Bone marrow (tissue), 2 donors: ENCODE data around the gene TXNRD3.
"Not testable (repeated sequence)": the region's sequence is repeated elsewhere in the genome, so short reads cannot be mapped to it uniquely, and the experiment has no call there.

Source experiments
- DNase-seq, 2 donors: peaks; one replicate each; lab custom pipeline; 2025; lab: John Stamatoyannopoulos, UW

The TXNRD3 gene

GRCh38 chr3:126591515-126591914, 63.4 kb downstream of the TXNRD3 start:
- not testable (repeated sequence) for DNase-seq

DNA sequence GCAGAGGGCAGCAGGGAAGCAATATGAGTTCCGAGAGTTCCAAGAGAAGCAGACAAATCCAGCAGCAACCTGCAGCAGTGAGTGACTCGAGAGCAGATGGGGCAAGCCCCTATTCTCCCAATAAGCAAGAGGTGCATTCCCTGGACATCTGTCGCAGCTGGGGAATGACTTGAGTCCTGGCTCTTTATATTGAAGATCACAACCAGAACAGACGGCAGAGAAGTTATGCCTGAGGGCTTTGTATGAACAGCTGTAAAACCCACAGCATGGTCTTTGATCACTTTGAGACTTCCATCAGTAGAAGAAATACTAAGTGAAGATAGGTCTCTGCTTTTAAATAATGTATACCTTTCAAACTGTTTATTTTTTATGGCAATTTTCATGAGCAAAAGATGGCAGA, 72.6 kb downstream of the TXNRD3 start:
- DNase-seq = no peak

DNA sequence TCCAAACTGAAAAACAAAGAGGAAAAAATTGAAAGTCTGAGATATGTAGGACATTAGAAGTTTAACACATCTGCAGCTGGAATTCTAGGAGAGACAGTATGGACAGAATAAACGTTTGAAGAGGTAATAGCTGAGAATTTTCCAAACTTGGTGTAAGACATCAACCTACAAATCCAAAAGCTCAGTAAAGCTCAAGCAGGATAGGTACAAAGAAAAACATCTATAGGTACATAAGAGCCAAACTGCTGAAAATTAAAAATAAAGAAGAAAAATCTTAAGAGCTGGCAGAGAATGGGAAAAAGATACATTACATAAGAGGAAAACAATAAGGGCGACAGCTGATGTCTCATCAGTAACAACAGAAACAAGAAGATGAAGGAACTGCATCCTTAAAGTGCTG, 73.4 kb downstream of the TXNRD3 start:
- DNase-seq = no peak

GRCh38 chr3:126580746-126581145, 74.2 kb downstream of the TXNRD3 start:
- no peak for DNase-seq

DNA sequence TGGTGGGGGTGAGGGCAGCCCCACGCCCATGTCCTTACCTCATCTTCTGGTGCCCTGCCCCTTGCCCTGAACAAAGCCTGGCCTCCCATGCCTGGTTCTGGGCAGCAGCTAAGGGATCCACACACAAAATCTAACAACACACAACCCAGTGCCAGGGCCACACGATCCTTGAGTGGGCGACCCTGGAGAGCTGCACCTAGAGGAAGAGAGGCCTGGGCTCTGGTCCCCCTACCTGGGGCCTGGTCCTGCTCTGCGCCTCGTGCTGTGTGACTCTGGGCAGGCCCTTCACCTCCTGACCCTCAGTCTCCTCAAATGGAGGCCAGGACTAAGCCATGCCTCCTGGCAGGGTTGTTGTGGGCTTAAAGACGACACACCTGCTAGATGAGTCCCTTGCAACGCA, 76.2 kb downstream of the TXNRD3 start:
- no peak for DNase-seq

DNA sequence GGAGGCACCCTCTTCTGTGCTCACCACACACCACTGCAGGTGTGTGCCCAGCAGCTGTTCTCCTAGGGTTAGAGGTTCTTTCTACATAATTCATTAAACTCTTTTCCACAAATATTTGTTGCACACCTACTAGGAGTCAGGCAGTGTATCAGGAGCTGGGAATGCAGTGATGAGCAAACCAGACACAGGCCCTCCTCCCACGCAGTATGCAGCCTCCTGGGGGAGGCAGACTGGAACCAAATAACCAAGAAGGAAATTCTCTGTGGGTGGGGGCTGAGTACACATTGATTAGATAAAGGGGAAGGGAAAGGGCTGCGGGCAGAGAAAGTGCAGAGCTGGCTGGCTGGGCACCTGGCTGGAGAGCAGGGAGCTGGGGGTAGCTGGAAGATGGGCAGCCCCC, 77.7 kb downstream of the TXNRD3 start:
- no peak for DNase-seq

DNA sequence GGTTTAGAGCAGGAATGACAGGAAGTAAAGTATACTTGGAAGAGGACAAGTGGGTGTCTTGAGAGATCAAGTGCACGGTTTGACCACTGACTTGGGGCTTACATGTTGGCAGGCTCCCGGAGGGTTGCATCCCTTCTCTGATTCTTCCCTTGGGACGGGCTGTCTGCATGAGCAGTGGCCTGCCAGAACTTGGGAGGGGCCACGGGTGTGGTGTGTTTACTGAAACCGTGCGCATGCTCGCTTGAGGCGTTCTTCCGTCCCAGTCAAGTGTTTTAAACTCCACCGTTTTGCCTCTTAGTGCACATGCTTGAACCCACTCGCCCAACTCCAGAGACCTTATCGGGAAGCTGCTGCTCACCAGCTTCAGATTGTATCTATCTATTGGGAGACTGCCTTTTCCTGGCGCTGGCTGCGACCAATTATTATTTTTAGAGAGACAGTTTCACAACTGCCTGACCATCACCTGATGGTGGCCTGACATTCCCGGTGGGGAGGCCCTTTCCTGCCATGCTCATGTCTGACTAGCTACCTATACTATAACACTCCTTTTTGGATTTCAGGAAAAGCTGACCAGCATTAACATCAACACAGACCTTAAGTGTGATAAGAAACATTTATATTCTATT, 81.3 kb downstream of the TXNRD3 start:
- no peak for DNase-seq

DNA sequence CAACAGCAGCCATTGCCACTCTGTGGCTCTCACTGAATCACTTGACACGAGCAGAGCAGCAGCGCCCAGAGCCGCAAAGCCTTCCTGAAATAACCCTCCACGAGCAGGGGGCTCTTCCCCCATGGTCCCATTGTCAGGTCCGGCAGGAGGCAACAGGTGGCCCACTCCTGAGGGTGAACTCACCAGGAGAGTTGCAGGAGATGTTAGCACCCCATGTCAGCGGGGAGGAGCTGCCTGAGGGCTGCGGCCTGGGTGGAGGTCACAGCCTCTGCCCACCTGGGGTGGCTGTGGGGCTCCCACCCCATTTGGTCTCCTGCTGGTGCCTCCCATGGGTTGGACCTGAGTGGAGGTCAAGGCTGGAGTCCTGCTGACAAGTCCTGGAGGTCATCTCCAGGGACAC, 83.8 kb downstream of the TXNRD3 start:
- no peak for DNase-seq

GRCh38 chr3:126570103-126570541, 84.8 kb downstream of the TXNRD3 start:
- no peak for DNase-seq

GRCh38 chr3:126569390-126569975, 85.4 kb downstream of the TXNRD3 start:
- no peak for DNase-seq

DNA sequence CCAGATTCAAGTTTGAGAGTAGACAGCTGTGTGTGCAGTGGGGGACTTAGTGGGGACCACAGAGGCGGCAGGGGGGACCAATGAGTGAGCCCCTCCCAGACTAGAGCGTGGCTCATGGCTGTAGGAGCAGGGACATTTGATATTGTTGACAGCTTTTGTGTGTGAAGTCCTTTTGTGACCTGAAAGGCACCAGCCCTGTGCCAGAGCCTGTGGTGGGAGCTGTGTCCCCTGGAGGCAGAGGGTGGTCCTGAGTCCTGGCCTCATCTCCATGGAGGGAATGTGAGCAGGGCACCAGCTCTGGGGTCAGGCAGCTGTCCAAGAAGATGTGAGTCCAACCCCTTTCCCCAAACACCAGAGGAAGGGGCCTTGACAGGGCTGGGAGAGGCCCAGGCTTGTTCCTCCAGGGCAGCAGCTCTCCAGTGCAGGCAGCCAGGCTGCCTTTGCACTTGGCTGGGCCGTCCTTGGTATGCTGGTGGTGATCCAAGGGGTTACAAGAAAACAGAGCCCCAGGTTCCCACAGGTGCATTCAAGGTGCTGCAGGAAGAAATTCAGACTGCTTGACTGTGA, 86.1 kb downstream of the TXNRD3 start:
- no peak for DNase-seq

DNA sequence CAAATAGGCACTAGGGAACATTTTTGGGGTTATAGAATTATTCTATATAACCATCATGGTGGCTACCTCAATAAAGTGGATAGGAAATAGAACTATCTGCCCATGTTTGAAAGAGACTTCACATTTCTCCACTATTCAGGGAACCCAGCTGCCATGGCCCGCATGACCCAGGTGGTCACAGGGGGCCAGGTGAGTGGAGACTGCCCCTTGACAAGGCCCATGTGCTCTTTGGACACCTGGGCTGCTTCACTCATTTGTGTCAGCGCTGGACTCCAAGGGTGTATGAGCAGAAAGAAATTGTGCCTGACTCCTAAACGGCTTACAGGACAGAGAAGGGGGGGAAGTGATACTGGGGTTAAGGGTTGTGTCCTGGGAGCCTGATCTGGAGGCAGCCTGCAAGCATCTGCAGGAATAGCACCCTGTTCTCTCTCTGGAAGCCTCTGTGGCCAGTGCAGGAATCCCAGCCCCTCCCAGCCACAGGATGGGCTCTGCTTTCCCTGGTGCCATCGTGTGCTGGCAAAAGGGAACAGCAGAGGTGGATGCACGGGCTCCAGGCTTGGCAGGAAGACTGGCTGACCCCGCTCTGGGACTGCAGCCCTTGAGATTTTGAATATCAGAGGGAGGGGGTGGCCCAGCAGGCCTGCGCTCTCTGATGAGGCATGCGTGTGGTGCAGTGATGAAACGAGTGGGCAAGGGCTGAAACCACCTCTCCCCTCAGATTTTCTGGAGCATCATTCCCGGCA, 87.1 kb downstream of the TXNRD3 start:
- DNase-seq = no peak

GRCh38 chr3:126562737-126563276, 92.1 kb downstream of the TXNRD3 start:
- no peak for DNase-seq

- DNase-seq = no peak
Observed at GRCh38 chr3:126558336-126559071, 96.4 kb downstream of the TXNRD3 start, which contains the start of gene C3orf22. Gene C3orf22 (minus strand): TSS chr3:126558932. CDS start chr3:126553390, 5,542 bp downstream.

GRCh38 chr3:126557761-126558160, 97.2 kb downstream of the TXNRD3 start:
- no peak for DNase-seq

GRCh38 chr3:126557415-126557745, 97.5 kb downstream of the TXNRD3 start:
- DNase-seq = no peak
